Breast epithelium (tissue), 4 donors: ENCODE measurements around the gene GYS2. TPM values are rescaled to one million over a fixed set of nuclear protein-coding genes. Genes with fewer than 3 reads are reported as not detected.

Experiments
- DNase-seq, 2 donors: peaks; one replicate each; pipeline ENCODE4 v3.0.0-alpha.2; 2019; ENCODE audit warnings: low spot score in 2 of 2
- H3K27ac ChIP-seq, 2 donors: fragments of 200-600 bp; sonication (generic) in 1 of 2; one replicate each; pipeline ENCODE4 v1.5.1; 2016 to 2019; ENCODE audit warnings: mild to moderate bottlenecking in 1 of 2
- H3K27me3 ChIP-seq, 2 donors: fragments of 200-600 bp; sonication (generic) in 1 of 2; one replicate each; pipeline versions ENCODE4 v1.5.1 to v1.6.0; 2017 to 2019; ENCODE audit warnings: control low read depth in 1 of 2, mild to moderate bottlenecking in 1 of 2
- H3K36me3 ChIP-seq: fragments of 200-600 bp; one replicate; pipeline ENCODE4 v1.5.1; 2019
- H3K4me1 ChIP-seq, 2 donors: fragments of 200-600 bp; sonication (generic); one replicate each; pipeline ENCODE4 v1.5.1; 2016 to 2019; ENCODE audit warnings: control low read depth in 1 of 2
- H3K4me3 ChIP-seq, 3 donors: fragments of 200-600 bp; sonication (generic); 1 replicate in 2 of 3; 2 replicates in 1 of 3; pipeline ENCODE4 v1.5.1; 2016 to 2019; ENCODE audit warnings: mild to moderate bottlenecking in 3 of 3, moderate library complexity in 2 of 3
- H3K9me3 ChIP-seq, 2 donors: fragments of 200-600 bp; sonication (generic) in 1 of 2; one replicate each; pipeline ENCODE4 v1.5.1; 2016 to 2019; ENCODE audit warnings: control low read depth in 1 of 2
- CTCF ChIP-seq, 3 donors: fragments of 450-650 bp; IDR thresholded peaks; one replicate each; pipeline ENCODE4 v1.5.1; 2016 to 2017; ENCODE audit warnings: antibody characterized with exemption in 3 of 3, mild to moderate bottlenecking in 3 of 3, moderate library complexity in 3 of 3
- POLR2A ChIP-seq: fragments of 450-650 bp; IDR thresholded peaks from one replicate; pipeline ENCODE4 v1.6.1; 2016; ENCODE audit warnings: antibody characterized with exemption, mild to moderate bottlenecking, moderate library complexity
- POLR2AphosphoS5 ChIP-seq, 3 donors: sonication (generic); formaldehyde crosslinking; IDR thresholded peaks; one replicate each; pipeline ENCODE4 v1.6.1; 2017; ENCODE audit warnings: antibody characterized with exemption in 3 of 3
- intact Hi-C: fragments of 100-400 bp; cut with DNase I; formaldehyde crosslinking; loops from one replicate; pipeline ENCODE4 v1.15.1; 2023; ENCODE audit warnings: low total_unique reads
- total RNA-seq, 3 donors: library from RNA; depleted of rRNA; stranded (reverse); fragments of >200 nt; gene quantifications; one replicate each; pipeline ENCODE4 v1.1.0, GENCODE V29; 2016

The GYS2 gene
- total RNA-seq, 3 donors from 2014 or later, result 0.15 to 11.4 TPM; not detected in 1

DNA sequence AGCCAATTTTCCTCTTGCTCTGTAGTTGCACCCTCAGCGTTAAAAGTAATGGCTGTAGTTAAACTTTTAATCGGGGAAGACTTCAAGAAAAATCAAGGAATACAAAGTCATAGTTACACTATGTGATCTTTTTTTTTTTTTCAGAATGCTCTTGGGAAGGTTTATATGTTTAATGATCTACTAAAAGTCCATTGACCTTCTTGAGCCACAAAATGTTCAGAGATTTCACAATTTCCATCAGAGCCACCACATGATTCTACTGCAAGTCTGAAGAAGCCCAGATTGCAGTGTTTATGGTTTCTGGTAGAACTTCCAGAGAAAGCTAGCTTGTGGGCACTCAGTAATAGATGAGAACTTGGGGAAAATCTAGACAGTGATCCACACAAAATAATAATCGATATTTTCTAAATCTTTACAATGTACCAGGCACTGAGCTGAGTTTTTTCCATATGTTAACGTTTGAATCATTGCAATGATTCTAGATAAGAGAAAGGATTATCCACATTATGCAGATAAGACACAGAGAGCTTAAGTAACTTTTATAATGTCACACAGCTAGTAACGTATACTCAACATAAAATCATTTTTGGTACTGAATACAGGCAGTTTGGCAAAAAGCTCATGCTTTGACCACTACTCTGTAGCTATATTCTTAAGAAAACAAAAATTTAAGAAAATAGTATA lies 38.3 kb downstream of the GYS2 start:
- Histone ChIP-seq H3K36me3 (no peaks in the 10 kb centered on the region), H3K4me1 (no peaks in the 10 kb centered on the region), H3K27ac (no peak overlapping the region), H3K27me3 (no peaks in the 10 kb centered on the region), H3K9me3 (no peaks in the 10 kb centered on the region), H3K4me3 (no peak overlapping the region)
- no peak for TF ChIP-seq CTCF (IDR thresholded peaks at IDR 0.05)
- no peak for TF ChIP-seq POLR2A
- no peak for TF ChIP-seq POLR2AphosphoS5 (IDR thresholded peaks at IDR 0.05)
- no peak for DNase-seq
- intact Hi-C loops, result no loop called here

DNA sequence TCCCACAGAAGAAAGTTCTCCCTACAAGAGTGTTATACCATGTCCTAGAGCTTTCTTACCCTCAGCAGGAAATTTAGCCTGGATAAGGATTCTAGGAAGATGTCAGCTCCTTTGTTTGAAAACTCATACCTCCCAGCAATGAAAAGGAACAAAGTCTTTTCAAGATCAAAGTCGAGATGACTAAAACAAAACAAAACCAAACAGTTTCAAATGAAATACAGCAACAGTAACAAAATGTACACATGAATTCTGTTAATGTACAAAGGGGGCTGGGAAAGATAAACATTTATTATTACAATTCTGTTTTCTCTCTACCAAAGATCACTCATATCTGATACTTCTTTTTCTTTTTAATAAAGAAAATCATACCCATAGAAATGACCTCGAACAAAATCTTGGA lies 41.8 kb downstream of the GYS2 start:
- intact Hi-C loops, result no loop called here
- no peak overlapping the region for H3K27ac ChIP-seq
- no peaks in the 10 kb centered on the region for H3K27me3 ChIP-seq
- no peak for DNase-seq
- no peaks in the 10 kb centered on the region for H3K9me3 ChIP-seq
- H3K36me3 ChIP-seq, result no peaks in the 10 kb centered on the region
- TF ChIP-seq POLR2AphosphoS5 (IDR thresholded peaks at IDR 0.05) (no peak), CTCF (IDR thresholded peaks at IDR 0.05) (no peak), POLR2A (no peak)
- no peak overlapping the region for H3K4me3 ChIP-seq
- no peaks in the 10 kb centered on the region for H3K4me1 ChIP-seq

- Histone ChIP-seq H3K27ac (no peak overlapping the region), H3K27me3 (no peaks in the 10 kb centered on the region), H3K4me3 (no peak overlapping the region), H3K9me3 (no peaks in the 10 kb centered on the region), H3K36me3 (no peaks in the 10 kb centered on the region), H3K4me1 (no peaks in the 10 kb centered on the region)
- TF ChIP-seq POLR2A, result no peak
- no peak for TF ChIP-seq POLR2AphosphoS5 (IDR thresholded peaks at IDR 0.05)
- no peak for TF ChIP-seq CTCF (IDR thresholded peaks at IDR 0.05)
- DNase-seq, result no peak
- intact Hi-C loops, result no loop called here
Observed at GRCh38 chr12:21561158-21561557, 43.5 kb downstream of the GYS2 start.

GRCh38 chr12:21559855-21560569 lies 44.6 kb downstream of the GYS2 start:
- Histone ChIP-seq H3K27me3 (no peaks in the 10 kb centered on the region), H3K27ac (no peak overlapping the region), H3K36me3 (no peaks in the 10 kb centered on the region), H3K4me3 (no peak overlapping the region), H3K4me1 (no peaks in the 10 kb centered on the region), H3K9me3 (no peaks in the 10 kb centered on the region)
- TF ChIP-seq POLR2AphosphoS5 (IDR thresholded peaks at IDR 0.05), result no peak
- intact Hi-C loops, result no loop called here
- DNase-seq, result no peak

DNA sequence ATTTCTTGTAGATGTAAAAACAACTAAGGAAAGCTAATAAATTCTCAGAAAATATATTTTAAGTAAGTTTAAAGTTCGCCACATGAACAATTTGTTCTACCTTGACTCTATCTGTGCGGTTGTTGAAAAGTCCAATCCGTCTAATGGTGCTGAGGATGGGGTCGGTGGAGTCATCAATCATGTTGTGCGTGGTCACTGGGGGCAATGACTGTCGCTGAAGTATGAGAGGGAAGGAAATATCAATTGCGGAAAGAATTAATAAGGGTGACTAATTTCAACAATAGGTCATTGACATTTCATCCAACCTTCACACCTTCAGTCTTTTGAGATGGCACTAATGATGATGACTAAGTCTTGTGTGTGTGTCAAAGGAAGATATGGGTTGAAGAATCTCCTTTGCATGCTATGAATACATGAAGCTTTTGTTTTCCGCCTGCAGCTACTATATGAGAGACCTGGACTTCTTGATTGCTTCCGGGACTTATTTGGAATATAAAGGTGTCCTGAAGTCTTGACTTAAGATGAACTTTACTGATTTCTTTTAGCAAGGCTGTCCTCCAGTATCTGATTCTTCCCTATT lies 46.5 kb downstream of the GYS2 start:
- no peak overlapping the region for H3K27ac ChIP-seq
- H3K27me3 ChIP-seq, result no peaks in the 10 kb centered on the region
- intact Hi-C loops, result no loop called here
- H3K9me3 ChIP-seq, result no peaks in the 10 kb centered on the region
- DNase-seq, result no peak
- no peaks in the 10 kb centered on the region for H3K4me1 ChIP-seq
- H3K36me3 ChIP-seq, result no peaks in the 10 kb centered on the region
- TF ChIP-seq CTCF (IDR thresholded peaks at IDR 0.05), result no peak
- TF ChIP-seq POLR2A, result no peak
- TF ChIP-seq POLR2AphosphoS5 (IDR thresholded peaks at IDR 0.05), result no peak
- H3K4me3 ChIP-seq, result no peak overlapping the region
